SK-N-SH treated with all-trans-retinoic acid at 6 μM for 48 hours (cell line): ENCODE results near the gene GTF2F2.

Source experiments
- ATAC-seq: fragments of 200-7000 bp; cut with Tn5 transposase; 3 replicates; pipeline ENCODE4 v1.9.1; 2020; ENCODE audit warnings: mild to moderate bottlenecking, moderate library complexity
- ARNTL ChIP-seq: fragments of 450-650 bp; formaldehyde crosslinking; IDR thresholded peaks from 2 replicates; pipeline ENCODE4 v1.5.0; 2020; ENCODE audit warnings: low read depth, mild to moderate bottlenecking, moderate library complexity, borderline replicate concordance
- BACH2 ChIP-seq: fragments of 250-450 bp; sonication (Bioruptor Pico); IDR thresholded peaks from 2 replicates; pipeline ENCODE4 v1.9.0; 2021; ENCODE audit warnings: mild to moderate bottlenecking, borderline replicate concordance
- CREB5 ChIP-seq: fragments of 250-450 bp; sonication (Bioruptor Pico); IDR thresholded peaks from 2 replicates; pipeline ENCODE4 v1.5.1; 2020; ENCODE audit warnings: low read depth, mild to moderate bottlenecking, moderate library complexity
- CSDC2 ChIP-seq: fragments of 250-450 bp; sonication (Bioruptor Pico); IDR thresholded peaks from 2 replicates; pipeline ENCODE4 v1.5.0; 2020; ENCODE audit warnings: mild to moderate bottlenecking, moderate library complexity
- ESRRG ChIP-seq: fragments of 250-450 bp; sonication (Bioruptor Pico); IDR thresholded peaks from 2 replicates; pipeline ENCODE4 v1.6.1; 2021; ENCODE audit warnings: mild to moderate bottlenecking
- GLIS3 ChIP-seq: fragments of 250-450 bp; sonication (Bioruptor Pico); IDR thresholded peaks from 2 replicates; pipeline ENCODE4 v1.5.0; 2020; ENCODE audit warnings: mild to moderate bottlenecking, moderate library complexity
- ISL1 ChIP-seq: fragments of 250-450 bp; sonication (Bioruptor Pico); IDR thresholded peaks from 2 replicates; pipeline ENCODE4 v2.1.2; 2022; ENCODE audit warnings: mild to moderate bottlenecking, moderate library complexity
- OSR1 ChIP-seq: fragments of 250-450 bp; sonication (Bioruptor Pico); IDR thresholded peaks from 2 replicates; pipeline ENCODE4 v1.8.0; 2022; ENCODE audit warnings: moderate library complexity, mild to moderate bottlenecking, inconsistent platforms
- PATZ1 ChIP-seq: fragments of 250-450 bp; sonication (Bioruptor Pico); IDR thresholded peaks from 2 replicates; pipeline ENCODE4 v1.8.0; 2020; ENCODE audit warnings: mild to moderate bottlenecking, moderate library complexity, borderline replicate concordance
- PPARA ChIP-seq: fragments of 250-450 bp; sonication (Bioruptor Pico); IDR thresholded peaks from 2 replicates; pipeline ENCODE4 v1.5.0; 2020; ENCODE audit warnings: mild to moderate bottlenecking, borderline replicate concordance
- RARB ChIP-seq: fragments of 250-450 bp; sonication (Bioruptor Pico); IDR thresholded peaks from 2 replicates; pipeline ENCODE4 v1.8.0; 2021; ENCODE audit warnings: mild to moderate bottlenecking, moderate library complexity
- SNAI2 ChIP-seq: fragments of 250-450 bp; sonication (Bioruptor Pico); IDR thresholded peaks from 2 replicates; pipeline ENCODE4 v1.5.0; 2020; ENCODE audit warnings: mild to moderate bottlenecking, moderate library complexity
- TCF4 ChIP-seq: fragments of 250-450 bp; sonication (Bioruptor Pico); IDR thresholded peaks from 2 replicates; pipeline ENCODE4 v1.8.0; 2021; ENCODE audit warnings: mild to moderate bottlenecking, moderate library complexity, borderline replicate concordance
- TOX ChIP-seq: fragments of 250-450 bp; sonication (Bioruptor Pico); IDR thresholded peaks from 2 replicates; pipeline ENCODE4 v1.8.0; 2021; ENCODE audit warnings: mild to moderate bottlenecking, moderate library complexity, borderline replicate concordance
- TSHZ2 ChIP-seq: fragments of 250-450 bp; sonication (Bioruptor Pico); IDR thresholded peaks from 2 replicates; pipeline ENCODE4 v1.5.0; 2020; ENCODE audit warnings: mild to moderate bottlenecking, moderate library complexity
- ZC3H10 ChIP-seq: fragments of 250-450 bp; sonication (Bioruptor Pico); IDR thresholded peaks from 2 replicates; pipeline ENCODE4 v1.5.1; 2021; ENCODE audit warnings: mild to moderate bottlenecking, moderate library complexity
- ZFP3 ChIP-seq: fragments of 250-450 bp; sonication (Bioruptor Pico); IDR thresholded peaks from 2 replicates; pipeline ENCODE4 v1.5.0; 2020; ENCODE audit warnings: mild to moderate bottlenecking, moderate library complexity
- ZFP30 ChIP-seq: fragments of 450-650 bp; formaldehyde crosslinking; IDR thresholded peaks from 2 replicates; pipeline ENCODE4 v1.5.0; 2022; ENCODE audit warnings: mild to moderate bottlenecking, moderate library complexity
- ZNF565 ChIP-seq: fragments of 450-650 bp; formaldehyde crosslinking; conservative IDR thresholded peaks from 2 replicates; pipeline ENCODE4 v1.5.0; 2020; ENCODE audit warnings: low read depth, mild to moderate bottlenecking, moderate library complexity
- ZNF70 ChIP-seq: fragments of 450-650 bp; formaldehyde crosslinking; IDR thresholded peaks from 2 replicates; pipeline ENCODE4 v1.5.0; 2020; ENCODE audit warnings: mild to moderate bottlenecking, moderate library complexity
- TF ChIP-seq, protein P1 (sequence below): fragments of 250-450 bp; sonication (Bioruptor Pico); IDR thresholded peaks from 2 replicates; pipeline ENCODE4 v1.5.1; 2021; ENCODE audit warnings: mild to moderate bottlenecking, moderate library complexity

GTF2F2 gene

DNA sequence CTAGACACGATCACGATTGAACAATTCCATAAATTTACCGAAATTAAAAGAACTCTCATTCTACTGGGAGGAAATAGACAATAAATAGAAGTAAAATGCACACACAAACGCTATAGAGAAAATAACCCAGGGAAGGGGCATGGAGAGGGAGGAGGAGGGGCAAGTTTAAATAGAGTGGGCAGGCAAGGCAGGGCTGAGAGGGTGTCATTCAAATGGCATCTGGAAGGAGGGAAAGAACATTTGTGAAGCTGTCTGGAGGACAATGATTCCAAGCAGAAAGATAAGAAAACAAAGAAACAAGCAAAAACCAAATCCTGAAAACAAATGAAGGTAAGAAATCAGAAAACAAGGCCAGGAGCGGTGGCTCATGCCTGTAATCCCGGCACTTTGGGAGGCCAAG lies 45.6 kb upstream of the GTF2F2 start:
- no peak for ATAC-seq
- TF ChIP-seq GLIS3 (CRISPR knock-in tag), result no peak
- TF ChIP-seq ISL1 (CRISPR knock-in tag), result no peak
- TF ChIP-seq ESRRG (CRISPR knock-in tag), result no peak
- no peak for TF ChIP-seq CREB5 (CRISPR knock-in tag)

DNA sequence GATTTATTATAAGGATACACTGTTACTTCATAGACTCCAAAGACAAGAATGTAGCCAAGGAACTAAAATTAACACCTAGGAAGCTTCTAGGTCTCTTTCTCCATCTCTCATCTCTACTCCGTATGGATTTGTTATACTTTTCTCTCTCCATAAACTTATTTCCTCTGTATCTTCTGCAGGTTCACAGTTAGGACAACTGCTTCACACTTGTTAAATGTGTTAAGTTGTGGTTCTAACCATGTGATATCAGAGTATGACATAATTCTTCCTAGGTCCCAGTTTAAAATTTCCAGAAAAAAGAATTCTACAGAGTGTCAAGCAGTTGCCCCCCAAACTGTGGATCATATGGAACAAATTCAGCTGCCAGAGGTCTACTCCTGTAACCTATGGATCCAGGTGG lies 42.3 kb upstream of the GTF2F2 start:
- no peak for ATAC-seq
- TF ChIP-seq, protein P1, sequence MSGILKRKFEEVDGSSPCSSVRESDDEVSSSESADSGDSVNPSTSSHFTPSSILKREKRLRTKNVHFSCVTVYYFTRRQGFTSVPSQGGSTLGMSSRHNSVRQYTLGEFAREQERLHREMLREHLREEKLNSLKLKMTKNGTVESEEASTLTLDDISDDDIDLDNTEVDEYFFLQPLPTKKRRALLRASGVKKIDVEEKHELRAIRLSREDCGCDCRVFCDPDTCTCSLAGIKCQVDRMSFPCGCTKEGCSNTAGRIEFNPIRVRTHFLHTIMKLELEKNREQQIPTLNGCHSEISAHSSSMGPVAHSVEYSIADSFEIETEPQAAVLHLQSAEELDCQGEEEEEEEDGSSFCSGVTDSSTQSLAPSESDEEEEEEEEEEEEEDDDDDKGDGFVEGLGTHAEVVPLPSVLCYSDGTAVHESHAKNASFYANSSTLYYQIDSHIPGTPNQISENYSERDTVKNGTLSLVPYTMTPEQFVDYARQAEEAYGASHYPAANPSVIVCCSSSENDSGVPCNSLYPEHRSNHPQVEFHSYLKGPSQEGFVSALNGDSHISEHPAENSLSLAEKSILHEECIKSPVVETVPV (CRISPR knock-in tag), result no peak
- TF ChIP-seq ZNF70 (no peak), ESRRG (CRISPR knock-in tag) (no peak), ZFP30 (no peak), TCF4 (CRISPR knock-in tag) (no peak), PATZ1 (no peak)

DNA sequence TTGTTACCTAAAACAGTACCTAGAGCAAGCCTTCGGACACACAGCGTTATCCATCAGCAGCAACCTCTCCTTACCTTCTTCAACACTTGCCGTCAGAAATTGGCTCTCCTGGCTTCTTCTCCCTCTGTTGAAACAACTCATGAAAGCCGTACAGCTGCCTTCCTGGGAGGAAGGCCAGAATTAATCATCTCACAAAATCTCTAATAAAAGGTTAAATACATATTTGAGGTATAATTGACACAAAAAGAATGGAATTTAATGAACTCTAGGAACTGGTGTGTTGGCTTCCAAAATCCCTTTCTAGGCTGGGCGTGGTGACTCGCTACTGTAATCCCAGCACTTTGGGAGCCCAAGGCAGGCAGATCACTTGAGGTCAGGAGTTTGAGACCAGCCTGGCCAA lies 37.3 kb upstream of the GTF2F2 start:
- no peak for TF ChIP-seq ZC3H10 (CRISPR knock-in tag)
- TF ChIP-seq ISL1 (CRISPR knock-in tag), result peak; percentile 40; the same call in 1 of the 2 replicates
- no peak for TF ChIP-seq ESRRG (CRISPR knock-in tag)
- no peak for TF ChIP-seq ARNTL (CRISPR knock-in tag)
- ATAC-seq, result peak; percentile 34; the same call in 2 of the 3 replicates

DNA sequence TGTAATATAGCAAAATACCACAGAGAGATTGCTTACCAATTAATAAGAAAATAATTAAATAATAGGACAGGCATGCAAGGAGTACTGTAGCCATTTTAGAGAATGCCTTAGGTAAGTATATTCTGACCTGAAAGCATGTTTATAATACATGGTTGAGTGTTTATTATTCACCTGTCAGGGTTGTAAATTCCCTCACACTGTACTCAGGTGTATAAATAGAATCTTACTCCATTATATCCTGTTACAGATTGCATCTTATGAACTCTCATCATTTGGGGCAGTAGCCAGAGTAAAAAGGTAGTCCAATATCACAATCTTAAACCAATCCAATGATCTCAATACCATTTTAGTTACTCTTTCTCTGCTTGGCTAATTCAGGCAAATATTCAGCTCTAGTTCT lies 35.8 kb upstream of the GTF2F2 start:
- no peak for TF ChIP-seq TCF4 (CRISPR knock-in tag)
- ATAC-seq, result no peak

- ATAC-seq, result peak; percentile 95
- no peak for TF ChIP-seq OSR1 (CRISPR knock-in tag)
- TF ChIP-seq ZNF565, result no peak
- TF ChIP-seq, protein P1 (CRISPR knock-in tag), result no peak
- TF ChIP-seq CREB5 (CRISPR knock-in tag), result peak; percentile 87; the same call in 1 of the 2 replicates
- TF ChIP-seq ISL1 (CRISPR knock-in tag), result peak; percentile 77; the same call in 1 of the 2 replicates
- TF ChIP-seq SNAI2 (CRISPR knock-in tag), result no peak
- TF ChIP-seq ZC3H10 (CRISPR knock-in tag), result peak; percentile 15; the same call in 1 of the 2 replicates
- no peak for TF ChIP-seq PPARA (CRISPR knock-in tag)
- TF ChIP-seq BACH2 (CRISPR knock-in tag), result no peak
- no peak for TF ChIP-seq ZNF70
- no peak for TF ChIP-seq TSHZ2 (CRISPR knock-in tag)
- peak; percentile 66 for TF ChIP-seq ZFP3
- TF ChIP-seq ESRRG (CRISPR knock-in tag), result no peak
- TF ChIP-seq CSDC2 (CRISPR knock-in tag), result peak; percentile 56; the same call in 1 of the 2 replicates
- peak; percentile 63; the same call in 1 of the 2 replicates for TF ChIP-seq PATZ1
- no peak for TF ChIP-seq TCF4 (CRISPR knock-in tag)
- no peak for TF ChIP-seq ARNTL (CRISPR knock-in tag)
- no peak for TF ChIP-seq GLIS3 (CRISPR knock-in tag)
- TF ChIP-seq ZFP30, result no peak
- TF ChIP-seq RARB (CRISPR knock-in tag), result no peak
- TF ChIP-seq TOX, result no peak; the same call in 1 of the 2 replicates
Measured at GRCh38 chr13:45086484-45086883, 33.8 kb upstream of the GTF2F2 start.
